GM20431 (cell line): ENCODE results near the gene CSH2.
"Not testable (repeated sequence)": the region's sequence is repeated elsewhere in the genome, so short reads cannot be mapped to it uniquely, and the experiment has no call there.

Experiments
- in situ Hi-C: fragments of 300-500 bp; cut with MseI, MboI; formaldehyde crosslinking; loops from one replicate; pipeline ENCODE4 v1.15.0; 2020; ENCODE audit warnings: low sequenced_read_pairs; ENCODE audit not compliant: unreplicated experiment

The CSH2 gene

DNA sequence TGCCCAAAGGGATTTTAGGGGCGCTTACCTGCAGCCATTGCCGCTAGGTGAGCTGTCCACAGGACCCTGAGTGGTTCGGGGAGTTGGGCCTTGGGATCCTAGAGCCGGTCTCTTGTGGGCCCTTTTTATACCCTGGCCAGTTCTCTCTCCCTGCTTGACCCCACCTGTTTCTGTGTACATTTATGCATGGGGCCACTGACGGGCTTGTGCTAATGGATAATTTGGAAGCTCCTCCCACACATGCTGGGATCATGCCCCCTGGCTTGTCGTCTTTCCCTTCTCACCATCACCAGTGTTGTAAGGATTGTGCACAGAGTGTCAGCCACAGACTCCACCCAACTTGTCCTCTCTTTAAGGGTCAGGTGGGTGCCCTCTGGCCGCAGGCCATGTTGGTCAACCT is at the start of gene CSH2:
Gene CSH2, minus strand, starts transcription at position 101 of the 400 bp plus-strand sequence. Its CDS starts 63 bp downstream, at position 38.
- in situ Hi-C loops, result not testable (repeated sequence)

- in situ Hi-C loops, result loop anchor here (25.0 kb wide), 1 partner anchor 340 kb away; the partner anchor contains the start of gene TEX2
Measured at GRCh38 chr17:63922402-63922801, 48.9 kb upstream of the CSH2 start.

- in situ Hi-C loops, result loop anchor here (25.0 kb wide), 1 partner anchor 342 kb away; the partner anchor contains the start of gene TEX2
Measured at GRCh38 chr17:63920779-63921178, 47.3 kb upstream of the CSH2 start.

GRCh38 chr17:63920050-63920449 is 46.6 kb upstream of the CSH2 start:
- in situ Hi-C loops, result loop anchor here (25.0 kb wide), 1 partner anchor 342 kb away; the partner anchor contains the start of gene TEX2

DNA sequence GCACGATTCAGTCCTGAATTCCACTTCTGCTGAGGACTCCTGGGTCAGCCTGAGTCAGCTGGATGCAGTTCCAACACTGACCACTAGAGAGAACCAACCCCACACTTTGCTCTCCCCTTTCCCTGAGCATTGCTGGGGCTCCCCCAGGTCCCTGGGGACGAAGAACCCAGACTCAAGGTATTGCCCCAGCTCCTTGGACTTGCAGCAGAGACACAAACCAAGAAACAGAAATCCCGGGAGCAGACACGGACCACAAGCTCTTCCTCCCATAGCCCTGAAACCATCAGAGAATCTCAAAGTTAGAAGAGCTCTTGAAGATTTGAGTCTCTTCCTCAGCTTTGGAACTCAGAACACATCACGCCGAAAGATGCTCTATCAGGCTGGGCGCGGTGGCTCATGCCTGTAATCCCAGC is 45.8 kb upstream of the CSH2 start:
- in situ Hi-C loops, result loop anchor here (25.0 kb wide), 1 partner anchor 343 kb away; the partner anchor contains the start of gene TEX2

GRCh38 chr17:63918789-63919305 is 45.4 kb upstream of the CSH2 start, which contains the start of gene GH1:
Gene GH1, minus strand, starts transcription at chr17:63918839. Its CDS starts 63 bp downstream, at chr17:63918776.
- in situ Hi-C loops, result loop anchor here (25.0 kb wide), 1 partner anchor 343 kb away; the partner anchor contains the start of gene TEX2

DNA sequence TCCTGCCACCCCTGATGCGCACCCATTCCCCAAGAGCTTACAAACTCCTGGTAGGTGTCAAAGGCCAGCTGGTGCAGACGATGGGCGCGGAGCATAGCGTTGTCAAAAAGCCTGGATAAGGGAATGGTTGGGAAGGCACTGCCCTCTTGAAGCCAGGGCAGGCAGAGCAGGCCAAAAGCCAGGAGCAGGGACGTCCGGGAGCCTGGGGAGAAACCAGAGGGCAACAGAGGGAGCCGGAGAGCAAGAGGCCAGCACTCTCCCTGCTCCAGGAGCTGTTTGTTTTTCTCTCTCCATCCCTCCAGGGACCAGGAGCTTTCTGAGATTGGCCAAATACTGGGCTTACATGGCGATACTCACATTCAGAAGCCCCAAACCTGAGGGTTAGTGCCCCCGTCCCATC is 44.8 kb upstream of the CSH2 start:
- in situ Hi-C loops, result loop anchor here (25.0 kb wide), 1 partner anchor 344 kb away; the partner anchor contains the start of gene TEX2

GRCh38 chr17:63917646-63918045 is 44.2 kb upstream of the CSH2 start:
- in situ Hi-C loops, result loop anchor here (25.0 kb wide), 1 partner anchor 345 kb away; the partner anchor contains the start of gene TEX2

DNA sequence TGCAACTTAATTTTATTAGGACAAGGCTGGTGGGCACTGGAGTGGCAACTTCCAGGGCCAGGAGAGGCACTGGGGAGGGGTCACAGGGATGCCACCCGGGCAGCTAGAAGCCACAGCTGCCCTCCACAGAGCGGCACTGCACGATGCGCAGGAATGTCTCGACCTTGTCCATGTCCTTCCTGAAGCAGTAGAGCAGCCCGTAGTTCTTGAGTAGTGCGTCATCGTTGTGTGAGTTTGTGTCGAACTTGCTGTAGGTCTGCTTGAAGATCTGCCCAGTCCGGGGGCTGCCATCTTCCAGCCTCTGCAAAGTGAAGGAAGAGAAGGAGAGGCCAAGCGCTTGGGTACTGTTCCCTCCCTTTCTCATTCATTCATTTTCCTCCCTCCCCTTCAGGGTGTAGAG is 43.7 kb upstream of the CSH2 start:
- in situ Hi-C loops, result loop anchor here (25.0 kb wide), 1 partner anchor 345 kb away; the partner anchor contains the start of gene TEX2

DNA sequence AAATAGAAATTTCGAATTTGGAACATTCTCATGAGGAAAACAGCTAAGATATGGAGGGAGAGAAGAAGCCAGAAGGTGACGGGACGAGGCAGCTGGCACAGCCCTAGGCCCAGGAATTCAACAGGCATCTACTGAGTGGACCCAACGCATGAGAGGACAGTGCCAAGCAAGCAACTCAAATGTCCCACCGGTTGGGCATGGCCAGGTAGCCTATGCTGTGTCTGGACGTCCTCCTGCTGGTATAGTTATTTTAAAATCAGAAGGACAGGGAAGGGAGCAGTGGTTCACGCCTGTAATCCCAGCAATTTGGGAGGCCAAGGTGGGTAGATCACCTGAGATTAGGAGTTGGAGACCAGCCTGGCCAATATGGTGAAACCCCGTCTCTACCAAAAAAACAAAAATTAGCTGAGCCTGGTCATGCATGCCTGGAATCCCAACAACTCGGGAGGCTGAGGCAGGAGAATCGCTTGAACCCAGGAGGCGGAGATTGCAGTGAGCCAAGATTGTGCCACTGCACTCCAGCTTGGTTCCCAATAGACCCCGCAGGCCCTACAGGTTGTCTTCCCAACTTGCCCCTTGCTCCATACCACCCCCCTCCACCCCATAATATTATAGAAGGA is 43.2 kb upstream of the CSH2 start:
- in situ Hi-C loops, result loop anchor here (25.0 kb wide), 1 partner anchor 346 kb away; the partner anchor contains the start of gene TEX2

- in situ Hi-C loops, result loop anchor here (25.0 kb wide), 1 partner anchor 347 kb away; the partner anchor contains the start of gene TEX2
Measured at GRCh38 chr17:63915753-63916152, 42.3 kb upstream of the CSH2 start.

DNA sequence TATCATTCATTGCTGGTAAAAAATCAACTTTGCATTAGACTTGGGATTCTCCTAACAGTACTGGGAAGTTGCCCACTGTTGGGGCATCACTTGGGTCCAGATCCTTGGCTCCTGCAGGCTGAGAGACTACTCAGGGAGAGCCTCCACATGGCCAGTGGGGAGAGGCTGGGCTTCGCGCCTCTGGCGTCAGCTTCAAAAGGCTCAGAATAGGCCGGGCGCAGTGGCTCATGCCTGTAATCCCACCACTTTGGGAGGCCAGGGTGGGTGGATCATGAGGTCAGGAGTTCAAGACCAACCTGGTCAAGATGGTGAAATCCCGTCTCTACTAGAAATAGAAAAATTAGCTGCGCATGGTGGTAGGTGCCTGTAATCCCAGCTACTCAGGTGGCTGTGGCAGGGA is 41.0 kb upstream of the CSH2 start:
- in situ Hi-C loops, result loop anchor here (25.0 kb wide), 1 partner anchor 348 kb away; the partner anchor contains the start of gene TEX2

- in situ Hi-C loops, result loop anchor here (25.0 kb wide), 1 partner anchor 351 kb away; the partner anchor contains the start of gene TEX2
Measured at GRCh38 chr17:63911657-63912100, 38.2 kb upstream of the CSH2 start.

- in situ Hi-C loops, result loop anchor here (25.0 kb wide), 1 partner anchor 351 kb away; the partner anchor contains the start of gene TEX2
Measured at GRCh38 chr17:63911041-63911635, 37.7 kb upstream of the CSH2 start, which contains the start of gene CSHL1. Gene CSHL1, minus strand, starts transcription at chr17:63911258. Its CDS starts 62 bp downstream, at chr17:63911196.

GRCh38 chr17:63910096-63910495 is 36.6 kb upstream of the CSH2 start:
- in situ Hi-C loops, result loop anchor here (25.0 kb wide), 1 partner anchor 352 kb away; the partner anchor contains the start of gene TEX2

DNA sequence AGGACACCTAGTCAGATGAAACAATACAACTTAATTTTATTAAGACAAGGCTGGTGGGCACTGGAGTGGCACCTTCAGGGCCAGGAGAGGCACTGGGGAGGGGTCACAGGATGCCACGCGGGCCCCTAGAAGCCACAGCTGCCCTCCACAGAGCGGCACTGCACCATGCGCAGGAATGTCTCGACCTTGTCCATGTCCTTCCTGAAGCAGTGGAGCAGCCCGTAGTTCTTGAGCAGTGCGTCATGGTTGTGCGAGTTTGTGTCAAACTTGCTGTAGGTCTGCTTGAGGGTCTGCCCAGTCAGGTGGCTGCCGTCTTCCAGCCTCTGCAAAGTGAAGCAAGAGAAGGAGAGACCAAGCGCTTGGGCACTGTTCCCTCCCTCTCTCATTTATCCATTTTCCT is 36.1 kb upstream of the CSH2 start:
- in situ Hi-C loops, result loop anchor here (25.0 kb wide), 1 partner anchor 353 kb away; the partner anchor contains the start of gene TEX2

- in situ Hi-C loops, result loop anchor here (25.0 kb wide), 1 partner anchor 355 kb away; the partner anchor contains the start of gene TEX2
Measured at GRCh38 chr17:63907161-63907778, 33.8 kb upstream of the CSH2 start.

- in situ Hi-C loops, result loop anchor here (25.0 kb wide), 1 partner anchor 358 kb away; the partner anchor contains the start of gene TEX2
Measured at GRCh38 chr17:63904796-63905195, 31.3 kb upstream of the CSH2 start.

DNA sequence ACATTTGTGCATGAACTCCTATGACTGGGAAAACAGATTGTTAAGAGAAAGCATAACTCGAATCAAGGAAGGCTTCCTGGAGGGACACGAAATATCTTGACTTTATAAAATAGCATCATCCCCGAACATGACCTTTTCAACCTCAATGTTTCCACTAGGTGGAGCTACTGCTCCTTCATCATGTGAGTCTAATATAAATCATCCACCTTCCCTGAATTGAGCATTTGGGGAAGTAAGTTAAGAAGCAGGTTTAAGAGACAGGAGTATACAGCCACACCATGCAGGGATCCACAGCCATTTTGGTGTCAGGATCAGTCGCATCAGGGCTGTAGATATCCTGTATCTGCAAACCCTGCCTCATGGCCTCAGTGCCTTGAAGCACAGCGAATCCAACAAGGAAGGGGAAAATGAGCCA is 30.3 kb upstream of the CSH2 start:
- in situ Hi-C loops, result loop anchor here (25.0 kb wide), 1 partner anchor 359 kb away; the partner anchor contains the start of gene TEX2
